ENCODE measurements around the gene CHST14.
"Not testable (repeated sequence)": the region's sequence is repeated elsewhere in the genome, so short reads cannot be mapped to it uniquely, and the experiment has no call there.

Gene CHST14

GRCh38 chr15:40451527-40452158 lies 19.1 kb upstream of the CHST14 start:
- no peaks in the 10 kb centered on the region for H3K9me3 Mint-ChIP-seq
- H3K27ac Mint-ChIP-seq, result no peak overlapping the region
- no peaks in the 10 kb centered on the region for H3K27me3 Mint-ChIP-seq (ENCODE audit: low read depth)
- no peaks in the 10 kb centered on the region for H3K36me3 Mint-ChIP-seq (ENCODE audit: low read depth)
- no peak for TF ChIP-seq CTCF (IDR thresholded peaks at IDR 0.05; ENCODE audit: unreplicated experiment in 3 of 3)
- H3K4me1 Mint-ChIP-seq, result peaks cover 24% of the 10 kb centered on the region
- no peak overlapping the region for H3K4me3 Mint-ChIP-seq

- Mint-ChIP-seq H3K4me3 (no peak overlapping the region), H3K9me3 (no peaks in the 10 kb centered on the region), H3K27me3 (ENCODE audit: low read depth) (no peaks in the 10 kb centered on the region), H3K27ac (no peak overlapping the region), H3K36me3 (ENCODE audit: low read depth) (no peaks in the 10 kb centered on the region), H3K4me1 (peaks cover 24% of the 10 kb centered on the region)
- TF ChIP-seq CTCF (IDR thresholded peaks at IDR 0.05; ENCODE audit: unreplicated experiment in 3 of 3), result no peak
Measured at GRCh38 chr15:40452296-40453090, 18.3 kb upstream of the CHST14 start.

- not testable (repeated sequence) for H3K27ac Mint-ChIP-seq; H3K36me3 Mint-ChIP-seq (ENCODE audit: low read depth); H3K4me3 Mint-ChIP-seq; H3K9me3 Mint-ChIP-seq; H3K27me3 Mint-ChIP-seq (ENCODE audit: low read depth)
- H3K4me1 Mint-ChIP-seq, result peaks cover 24% of the 10 kb centered on the region
Measured at GRCh38 chr15:40453941-40454340, 16.8 kb upstream of the CHST14 start.

- TF ChIP-seq CTCF (IDR thresholded peaks at IDR 0.05; ENCODE audit: unreplicated experiment in 3 of 3), result no peak
- Mint-ChIP-seq H3K27ac (peak overlapping the region in 1 of 3 experiments; percentile 61), H3K36me3 (ENCODE audit: low read depth) (no peaks in the 10 kb centered on the region), H3K27me3 (ENCODE audit: low read depth) (no peaks in the 10 kb centered on the region), H3K9me3 (no peaks in the 10 kb centered on the region), H3K4me3 (no peak overlapping the region), H3K4me1 (peaks cover 24% of the 10 kb centered on the region)
Measured at GRCh38 chr15:40454904-40455391, 15.8 kb upstream of the CHST14 start.

- no peak for TF ChIP-seq CTCF (IDR thresholded peaks at IDR 0.05; ENCODE audit: unreplicated experiment in 3 of 3)
- Mint-ChIP-seq H3K4me3 (no peak overlapping the region), H3K27ac (no peak overlapping the region), H3K4me1 (peaks cover 21% of the 10 kb centered on the region), H3K9me3 (no peaks in the 10 kb centered on the region), H3K36me3 (ENCODE audit: low read depth) (no peaks in the 10 kb centered on the region), H3K27me3 (ENCODE audit: low read depth) (no peaks in the 10 kb centered on the region)
Measured at GRCh38 chr15:40456299-40456712, 14.5 kb upstream of the CHST14 start.

- no peaks in the 10 kb centered on the region for H3K27me3 Mint-ChIP-seq (ENCODE audit: low read depth)
- no peak for TF ChIP-seq CTCF (IDR thresholded peaks at IDR 0.05; ENCODE audit: unreplicated experiment in 3 of 3)
- H3K4me1 Mint-ChIP-seq, result peaks cover 19% of the 10 kb centered on the region
- H3K27ac Mint-ChIP-seq, result no peak overlapping the region
- H3K9me3 Mint-ChIP-seq, result no peaks in the 10 kb centered on the region
- no peak overlapping the region for H3K4me3 Mint-ChIP-seq
- no peaks in the 10 kb centered on the region for H3K36me3 Mint-ChIP-seq (ENCODE audit: low read depth)
Measured at GRCh38 chr15:40456738-40457137, 14.0 kb upstream of the CHST14 start.

Measured in nephron (organoid).